DOHH2 (cell line): Measurements from ENCODE around the gene PPP2R2C.

Source experiments
- H3F3A ChIP-seq: fragments of 200-600 bp; sonication (generic), shearing (Covaris generic); 2 replicates; pipeline ENCODE4 v1.6.0; 2016; ENCODE audit warnings: antibody characterized with exemption, mild to moderate bottlenecking; ENCODE audit not compliant: control insufficient read depth, insufficient read depth
- H3K27ac ChIP-seq: fragments of 200-600 bp; sonication (generic); 2 replicates; pipeline ENCODE4 v1.5.1; 2014; ENCODE audit warnings: low read depth, mild to moderate bottlenecking, low read length, moderate library complexity
- H3K27me3 ChIP-seq: fragments of 200-600 bp; sonication (generic); 2 replicates; pipeline ENCODE4 v1.6.1; 2014; ENCODE audit warnings: mild to moderate bottlenecking, low read length, mixed read lengths; ENCODE audit not compliant: control insufficient read depth
- H3K36me3 ChIP-seq: fragments of 200-600 bp; sonication (generic); 2 replicates; pipeline ENCODE4 v1.6.1; 2014; ENCODE audit warnings: mild to moderate bottlenecking, low read length, moderate library complexity, mixed read lengths; ENCODE audit not compliant: control insufficient read depth
- H3K4me1 ChIP-seq: fragments of 200-600 bp; sonication (generic); 2 replicates; pipeline ENCODE4 v1.6.1; 2014; ENCODE audit warnings: mild to moderate bottlenecking, low read length, mixed read lengths; ENCODE audit not compliant: control insufficient read depth
- H3K4me2 ChIP-seq: fragments of 200-600 bp; sonication (generic); 2 replicates; pipeline ENCODE4 v1.6.0; 2014; ENCODE audit warnings: mild to moderate bottlenecking, low read length, moderate library complexity
- H3K4me3 ChIP-seq: fragments of 200-600 bp; sonication (generic); 2 replicates; pipeline ENCODE4 v1.5.1; 2014; ENCODE audit warnings: mild to moderate bottlenecking, low read length, mixed read lengths
- H3K79me2 ChIP-seq: fragments of 200-600 bp; sonication (generic); 2 replicates; pipeline ENCODE4 v1.6.1; 2014; ENCODE audit warnings: mild to moderate bottlenecking, low read length, mixed read lengths; ENCODE audit not compliant: control insufficient read depth
- H3K9me2 ChIP-seq: fragments of 200-600 bp; sonication (generic); replicated peaks from 2 replicates; pipeline ENCODE4 v1.6.1; 2014; ENCODE audit warnings: mild to moderate bottlenecking, low read length, mixed read lengths; ENCODE audit not compliant: control insufficient read depth
- H3K9me3 ChIP-seq: fragments of 200-600 bp; sonication (generic); 2 replicates; pipeline ENCODE4 v1.6.1; 2014; ENCODE audit warnings: antibody characterized with exemption, low read length, mixed read lengths; ENCODE audit not compliant: control insufficient read depth, insufficient read depth
- H4K20me1 ChIP-seq: fragments of 200-600 bp; sonication (generic); 2 replicates; pipeline ENCODE4 v1.6.0; 2014; ENCODE audit warnings: low read depth, mild to moderate bottlenecking, antibody characterized with exemption, low read length, moderate library complexity; ENCODE audit not compliant: control insufficient read depth, insufficient read depth
- CTCF ChIP-seq: fragments of 200-600 bp; sonication (generic); IDR thresholded peaks from one replicate; pipeline ENCODE4 v1.5.1; 2014; ENCODE audit warnings: antibody characterized with exemption, mild to moderate bottlenecking, low read depth, low read length; ENCODE audit not compliant: poor library complexity, severe bottlenecking
- EZH2phosphoT487 ChIP-seq: fragments of 200-600 bp; sonication (generic); IDR thresholded peaks from 2 replicates; pipeline ENCODE4 v1.6.1; 2017; ENCODE audit warnings: borderline replicate concordance, mild to moderate bottlenecking, antibody characterized with exemption, low read length, moderate library complexity, mixed read lengths

PPP2R2C gene

GRCh38 chr4:6355052-6355451 is 117.4 kb downstream of the PPP2R2C start:
- no peaks in the 10 kb centered on the region for H3F3A ChIP-seq
- H4K20me1 ChIP-seq: no peaks in the 10 kb centered on the region
- H3K9me3 ChIP-seq: no peaks in the 10 kb centered on the region
- H3K9me2 ChIP-seq: no peaks in the 10 kb centered on the region
- no peaks in the 10 kb centered on the region for H3K36me3 ChIP-seq
- H3K4me2 ChIP-seq: no peak overlapping the region
- H3K4me3 ChIP-seq: no peak overlapping the region
- TF ChIP-seq EZH2phosphoT487 (no peak), CTCF (no peak)
- no peaks in the 10 kb centered on the region for H3K27me3 ChIP-seq
- H3K4me1 ChIP-seq: no peaks in the 10 kb centered on the region
- no peaks in the 10 kb centered on the region for H3K79me2 ChIP-seq
- no peak overlapping the region for H3K27ac ChIP-seq

GRCh38 chr4:6354626-6355025 is 117.8 kb downstream of the PPP2R2C start:
- no peaks in the 10 kb centered on the region for H4K20me1 ChIP-seq
- H3K27ac ChIP-seq: no peak overlapping the region
- H3K79me2 ChIP-seq: no peaks in the 10 kb centered on the region
- no peaks in the 10 kb centered on the region for H3K4me1 ChIP-seq
- no peaks in the 10 kb centered on the region for H3K9me3 ChIP-seq
- H3K9me2 ChIP-seq: no peaks in the 10 kb centered on the region
- H3K4me3 ChIP-seq: no peak overlapping the region
- H3K4me2 ChIP-seq: no peak overlapping the region
- H3K36me3 ChIP-seq: no peaks in the 10 kb centered on the region
- no peaks in the 10 kb centered on the region for H3F3A ChIP-seq
- no peaks in the 10 kb centered on the region for H3K27me3 ChIP-seq
- TF ChIP-seq EZH2phosphoT487 (no peak), CTCF (no peak)

GRCh38 chr4:6354119-6354518 is 118.3 kb downstream of the PPP2R2C start:
- no peak overlapping the region for H3K4me3 ChIP-seq

More at GRCh38 chr4:6354119-6354518, 118.3 kb downstream of the PPP2R2C start:
- TF ChIP-seq CTCF (no peak), EZH2phosphoT487 (no peak)
- Histone ChIP-seq H3K9me3 (no peaks in the 10 kb centered on the region), H3K4me1 (no peaks in the 10 kb centered on the region), H3K4me2 (no peak overlapping the region), H3K79me2 (no peaks in the 10 kb centered on the region), H4K20me1 (no peaks in the 10 kb centered on the region), H3K36me3 (no peaks in the 10 kb centered on the region), H3F3A (no peaks in the 10 kb centered on the region), H3K27ac (no peak overlapping the region), H3K27me3 (no peaks in the 10 kb centered on the region), H3K9me2 (no peaks in the 10 kb centered on the region)
